ENCODE data around the gene CYP1A2. TPM values are rescaled to one million over a fixed set of nuclear protein-coding genes. Genes with fewer than 3 reads are reported as not detected.

The CYP1A2 gene
- total and polyA plus RNA-seq, 2 experiments from 2014 or later, result not detected

DNA sequence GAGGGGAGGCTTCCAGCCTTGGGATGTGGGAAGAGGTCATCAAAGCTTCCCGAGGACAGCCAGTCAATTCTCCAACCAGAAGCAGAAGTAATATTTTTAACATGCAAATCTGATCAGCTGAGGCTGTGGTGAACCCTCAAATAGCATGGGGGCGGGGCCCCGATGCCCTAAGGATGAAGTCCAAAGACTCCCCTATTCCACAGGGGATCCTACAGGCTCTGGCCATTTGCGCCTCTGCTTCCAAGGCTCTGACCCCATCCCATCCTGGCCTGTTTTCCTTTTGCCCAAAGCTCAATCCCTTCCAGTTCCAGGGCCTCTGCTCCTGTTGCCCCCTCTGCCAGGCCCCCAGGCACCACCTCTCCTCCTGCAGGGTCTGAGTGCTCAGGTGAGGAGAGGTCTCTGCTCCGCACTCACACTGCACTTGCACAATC is 26.5 kb downstream of the CYP1A2 start:
- Histone ChIP-seq H3K79me2 (ENCODE audit: insufficient read depth) (no peaks in the 10 kb centered on the region), H3K9ac (no peak overlapping the region), H3K9me2 (ENCODE audit: insufficient read depth) (no peaks in the 10 kb centered on the region), H3K9me3 (ENCODE audit: low read depth) (no peaks in the 10 kb centered on the region), H3F3A (ENCODE audit: insufficient read depth) (no peaks in the 10 kb centered on the region), H2AFZ (no peak overlapping the region), H3K4me2 (ENCODE audit: unreplicated experiment) (no peak overlapping the region), H3K4me1 (ENCODE audit: insufficient read depth) (0 out of 2 replicates have a peak, but pooled peaks cover 5% of the 10 kb centered on the region), H3K36me3 (ENCODE audit: low read depth) (no peaks in the 10 kb centered on the region), H4K20me1 (ENCODE audit: insufficient read depth) (no peaks in the 10 kb centered on the region), H3K27ac (no peak overlapping the region), H3K4me3 (no peak overlapping the region), H3K27me3 (replicated peaks; ENCODE audit: insufficient read depth) (no peaks in the 10 kb centered on the region)
- in situ Hi-C loops (cut with MboI), result no loop called here
- WGBS, 2 experiments (ENCODE audit: low coverage in 1 of 2, low lambda C conversion rate in 2 of 2, missing lambda C conversion rate in 2 of 2), result 78 to 82% methylated on average over 5 of the region's 5 CpGs
- DNase-seq, result no peak
- TF ChIP-seq EZH2 (IDR thresholded peaks at IDR 0.05; ENCODE audit: insufficient read depth, poor library complexity, severe bottlenecking) (no peak), EZH2phosphoT487 (IDR thresholded peaks at IDR 0.05; ENCODE audit: insufficient read depth, low read depth) (no peak)

- no peaks in the 10 kb centered on the region for H3K79me2 ChIP-seq (ENCODE audit: insufficient read depth)
- H3K4me3 ChIP-seq, result no peak overlapping the region
- TF ChIP-seq EZH2 (IDR thresholded peaks at IDR 0.05; ENCODE audit: insufficient read depth, poor library complexity, severe bottlenecking) (no peak), EZH2phosphoT487 (IDR thresholded peaks at IDR 0.05; ENCODE audit: insufficient read depth, low read depth) (no peak)
- H3K27ac ChIP-seq, result no peak overlapping the region
- in situ Hi-C loops (cut with MboI), result no loop called here
- H3K9ac ChIP-seq, result no peak overlapping the region
- no peaks in the 10 kb centered on the region for H3K9me2 ChIP-seq (ENCODE audit: insufficient read depth)
- H3K36me3 ChIP-seq (ENCODE audit: low read depth), result no peaks in the 10 kb centered on the region
- WGBS, 2 experiments (ENCODE audit: low coverage in 1 of 2, low lambda C conversion rate in 2 of 2, missing lambda C conversion rate in 2 of 2), result 79 to 87% methylated on average over 4 of the region's 4 CpGs
- H3K27me3 ChIP-seq (replicated peaks; ENCODE audit: insufficient read depth), result no peaks in the 10 kb centered on the region
- no peak for DNase-seq
- H3K9me3 ChIP-seq (ENCODE audit: low read depth), result no peaks in the 10 kb centered on the region
- no peaks in the 10 kb centered on the region for H4K20me1 ChIP-seq (ENCODE audit: insufficient read depth)
- 0 out of 2 replicates have a peak, but pooled peaks cover 5% of the 10 kb centered on the region for H3K4me1 ChIP-seq (ENCODE audit: insufficient read depth)
- H2AFZ ChIP-seq, result no peak overlapping the region
- H3K4me2 ChIP-seq (ENCODE audit: unreplicated experiment), result no peak overlapping the region
- H3F3A ChIP-seq (ENCODE audit: insufficient read depth), result no peaks in the 10 kb centered on the region
These were observed 27.2 kb downstream of the CYP1A2 start for GRCh38 chr15:74775894-74776293.

- H3K4me2 ChIP-seq (ENCODE audit: unreplicated experiment), result no peak overlapping the region
These were observed 28.4 kb downstream of the CYP1A2 start for GRCh38 chr15:74776821-74777768.

GRCh38 chr15:74777769-74778598 is 29.3 kb downstream of the CYP1A2 start:
- no peak for TF ChIP-seq EZH2phosphoT487 (IDR thresholded peaks at IDR 0.05; ENCODE audit: insufficient read depth, low read depth)
- TF ChIP-seq EZH2 (IDR thresholded peaks at IDR 0.05; ENCODE audit: insufficient read depth, poor library complexity, severe bottlenecking), result no peak
- no peak overlapping the region for H3K27ac ChIP-seq
- no peak overlapping the region for H3K4me2 ChIP-seq (ENCODE audit: unreplicated experiment)
- no peak overlapping the region for H2AFZ ChIP-seq
- H3K79me2 ChIP-seq (ENCODE audit: insufficient read depth), result peaks cover 7% of the 10 kb centered on the region
- H3K4me1 ChIP-seq (ENCODE audit: insufficient read depth), result peaks cover 7% of the 10 kb centered on the region; the same call in 1 of the 2 replicates
- no peaks in the 10 kb centered on the region for H4K20me1 ChIP-seq (ENCODE audit: insufficient read depth)
- H3K4me3 ChIP-seq, result no peak overlapping the region
- H3K9ac ChIP-seq, result no peak overlapping the region
- no peaks in the 10 kb centered on the region for H3K9me2 ChIP-seq (ENCODE audit: insufficient read depth)
- H3K27me3 ChIP-seq (replicated peaks; ENCODE audit: insufficient read depth), result no peaks in the 10 kb centered on the region
- H3K9me3 ChIP-seq (ENCODE audit: low read depth), result no peaks in the 10 kb centered on the region
- in situ Hi-C loops (cut with MboI), result no loop called here
- DNase-seq, result no peak
- H3F3A ChIP-seq (ENCODE audit: insufficient read depth), result no peaks in the 10 kb centered on the region
- 78 to 79% methylated on average over 6 of the region's 6 CpGs for WGBS, 2 experiments (ENCODE audit: low coverage in 1 of 2, low lambda C conversion rate in 2 of 2, missing lambda C conversion rate in 2 of 2)
- H3K36me3 ChIP-seq (ENCODE audit: low read depth), result no peaks in the 10 kb centered on the region

More at GRCh38 chr15:74776821-74777768, 28.4 kb downstream of the CYP1A2 start:
- in situ Hi-C loops (cut with MboI), result no loop called here
- Histone ChIP-seq H3K9me3 (ENCODE audit: low read depth) (no peaks in the 10 kb centered on the region), H3K9me2 (ENCODE audit: insufficient read depth) (no peaks in the 10 kb centered on the region), H3K4me3 (no peak overlapping the region), H3K27me3 (replicated peaks; ENCODE audit: insufficient read depth) (no peaks in the 10 kb centered on the region), H3K4me1 (ENCODE audit: insufficient read depth) (peaks cover 7% of the 10 kb centered on the region; the same call in 1 of the 2 replicates), H4K20me1 (ENCODE audit: insufficient read depth) (no peaks in the 10 kb centered on the region), H3K79me2 (ENCODE audit: insufficient read depth) (no peaks in the 10 kb centered on the region), H2AFZ (no peak overlapping the region), H3K36me3 (ENCODE audit: low read depth) (no peaks in the 10 kb centered on the region), H3F3A (ENCODE audit: insufficient read depth) (no peaks in the 10 kb centered on the region), H3K9ac (no peak overlapping the region), H3K27ac (no peak overlapping the region)
- 44 to 55% methylated on average over 13 of the region's 13 CpGs for WGBS, 2 experiments (ENCODE audit: low coverage in 1 of 2, low lambda C conversion rate in 2 of 2, missing lambda C conversion rate in 2 of 2)
- TF ChIP-seq EZH2phosphoT487 (IDR thresholded peaks at IDR 0.05; ENCODE audit: insufficient read depth, low read depth) (no peak), EZH2 (IDR thresholded peaks at IDR 0.05; ENCODE audit: insufficient read depth, poor library complexity, severe bottlenecking) (no peak)
- peak; percentile 47 for DNase-seq

All from GM23248 (cell line).